Measurements from ENCODE around the gene SLC40A1. TPM values are rescaled to one million over a fixed set of nuclear protein-coding genes. Genes with fewer than 3 reads are reported as not detected.

Gene SLC40A1
- total RNA-seq, 1 donor = 19.4 TPM

- TF ChIP-seq, protein P1, sequence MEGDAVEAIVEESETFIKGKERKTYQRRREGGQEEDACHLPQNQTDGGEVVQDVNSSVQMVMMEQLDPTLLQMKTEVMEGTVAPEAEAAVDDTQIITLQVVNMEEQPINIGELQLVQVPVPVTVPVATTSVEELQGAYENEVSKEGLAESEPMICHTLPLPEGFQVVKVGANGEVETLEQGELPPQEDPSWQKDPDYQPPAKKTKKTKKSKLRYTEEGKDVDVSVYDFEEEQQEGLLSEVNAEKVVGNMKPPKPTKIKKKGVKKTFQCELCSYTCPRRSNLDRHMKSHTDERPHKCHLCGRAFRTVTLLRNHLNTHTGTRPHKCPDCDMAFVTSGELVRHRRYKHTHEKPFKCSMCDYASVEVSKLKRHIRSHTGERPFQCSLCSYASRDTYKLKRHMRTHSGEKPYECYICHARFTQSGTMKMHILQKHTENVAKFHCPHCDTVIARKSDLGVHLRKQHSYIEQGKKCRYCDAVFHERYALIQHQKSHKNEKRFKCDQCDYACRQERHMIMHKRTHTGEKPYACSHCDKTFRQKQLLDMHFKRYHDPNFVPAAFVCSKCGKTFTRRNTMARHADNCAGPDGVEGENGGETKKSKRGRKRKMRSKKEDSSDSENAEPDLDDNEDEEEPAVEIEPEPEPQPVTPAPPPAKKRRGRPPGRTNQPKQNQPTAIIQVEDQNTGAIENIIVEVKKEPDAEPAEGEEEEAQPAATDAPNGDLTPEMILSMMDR (IDR thresholded peaks at IDR 0.05; ENCODE audit: insufficient read depth, low read depth, low read length) = no peak
- no peak overlapping the region for H3K4me3 ChIP-seq (ENCODE audit: low read depth, low read length)
- no peak for DNase-seq (ENCODE audit: low read depth)
Measured at GRCh38 chr2:189558516-189559272, 21.9 kb downstream of the SLC40A1 start.

GRCh38 chr2:189557373-189557772, 23.2 kb downstream of the SLC40A1 start:
- no peak for DNase-seq (ENCODE audit: low read depth)
- TF ChIP-seq, protein P1 (IDR thresholded peaks at IDR 0.05; ENCODE audit: insufficient read depth, low read depth, low read length) = no peak
- no peak overlapping the region for H3K4me3 ChIP-seq (ENCODE audit: low read depth, low read length)

- no peak for DNase-seq (ENCODE audit: low read depth)
- TF ChIP-seq, protein P1 (IDR thresholded peaks at IDR 0.05; ENCODE audit: insufficient read depth, low read depth, low read length) = no peak
- no peak overlapping the region for H3K4me3 ChIP-seq (ENCODE audit: low read depth, low read length)
Measured at GRCh38 chr2:189556526-189556925, 24.1 kb downstream of the SLC40A1 start.

DNA sequence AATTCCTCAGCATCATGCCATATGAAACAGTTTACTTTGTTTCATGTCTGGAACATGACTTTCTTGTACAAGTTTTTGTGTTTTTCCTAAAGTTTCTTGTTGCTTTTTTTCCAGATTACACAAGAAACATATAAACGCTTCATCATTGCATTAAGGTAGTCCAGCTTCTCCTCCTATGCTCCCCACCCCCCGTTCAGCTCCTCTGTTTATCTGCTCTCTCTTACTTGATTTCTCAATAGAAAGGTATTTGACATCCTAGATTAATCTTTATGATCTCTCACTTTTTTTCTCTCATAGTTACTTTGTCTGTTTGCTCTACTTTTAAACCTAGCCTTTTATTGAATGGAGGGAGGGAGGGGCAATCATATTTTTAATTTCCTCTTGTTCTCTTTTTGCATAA, 25.4 kb downstream of the SLC40A1 start:
- no peak overlapping the region for H3K4me3 ChIP-seq (ENCODE audit: low read depth, low read length)
- TF ChIP-seq, protein P1 (IDR thresholded peaks at IDR 0.05; ENCODE audit: insufficient read depth, low read depth, low read length) = no peak
- DNase-seq (ENCODE audit: low read depth) = peak; percentile 78

DNA sequence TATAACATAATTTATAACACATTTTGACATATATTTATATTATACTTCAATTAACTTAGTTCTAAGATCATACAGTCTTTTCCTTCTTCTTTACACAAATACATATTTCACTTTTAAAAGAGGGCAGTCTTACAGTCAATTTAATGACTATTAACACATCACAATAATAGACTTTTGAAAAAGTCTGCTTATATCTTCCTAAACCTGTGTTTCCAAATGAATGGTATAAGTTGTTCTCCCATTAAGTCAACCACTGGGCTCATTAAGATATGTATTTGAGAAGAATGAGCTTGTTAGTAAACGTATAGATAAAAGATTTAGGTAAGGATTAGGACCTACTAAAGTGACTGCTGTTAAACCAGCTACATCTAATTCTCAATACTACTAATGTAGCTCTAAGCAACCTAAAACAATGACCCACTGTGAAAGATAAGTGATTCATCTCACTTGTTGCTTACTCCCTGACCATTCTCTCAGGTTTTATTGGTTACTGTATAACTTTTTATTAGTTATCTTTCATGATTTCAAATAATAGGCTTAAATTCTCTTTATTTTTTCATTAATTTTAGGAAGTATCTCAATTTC, 27.0 kb downstream of the SLC40A1 start:
- DNase-seq (ENCODE audit: low read depth) = no peak
- TF ChIP-seq, protein P1 (IDR thresholded peaks at IDR 0.05; ENCODE audit: insufficient read depth, low read depth, low read length) = no peak
- no peak overlapping the region for H3K4me3 ChIP-seq (ENCODE audit: low read depth, low read length)

GRCh38 chr2:189552991-189553404, 27.6 kb downstream of the SLC40A1 start:
- TF ChIP-seq, protein P1 (IDR thresholded peaks at IDR 0.05; ENCODE audit: insufficient read depth, low read depth, low read length) = no peak
- no peak overlapping the region for H3K4me3 ChIP-seq (ENCODE audit: low read depth, low read length)
- peak; percentile 44 for DNase-seq (ENCODE audit: low read depth)
